ENCODE data around the gene UBL4B.
A peak's percentile ranks its signal among the peaks of the same experiment; 100 is the strongest.

Gene UBL4B

DNA sequence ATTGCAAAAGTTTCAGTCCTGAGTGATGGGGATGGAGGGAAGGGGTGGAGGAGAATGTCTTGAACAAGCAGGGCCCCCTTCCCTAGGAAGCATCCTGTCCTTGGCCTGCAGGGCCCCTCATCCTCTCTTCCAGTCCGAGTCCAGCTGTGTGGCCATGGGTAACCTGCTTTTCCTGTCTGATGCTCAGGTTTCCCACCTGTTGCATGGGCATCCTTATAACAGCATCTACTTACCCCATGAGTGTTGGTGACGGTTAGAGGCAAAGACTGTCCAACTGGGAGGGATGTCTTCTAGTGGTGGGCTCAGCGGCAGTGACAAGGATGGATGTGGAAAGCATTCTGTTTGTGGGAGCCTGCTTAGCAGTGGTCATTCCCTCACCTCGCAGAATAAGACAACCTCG is 1.9 kb downstream of the UBL4B start:
- TF ChIP-seq SP1 (IDR thresholded peaks at IDR 0.05): no peak
- no peak for TF ChIP-seq LEF1 (IDR thresholded peaks at IDR 0.05; ENCODE audit: borderline replicate concordance)
- TF ChIP-seq HDGF (IDR thresholded peaks at IDR 0.05; ENCODE audit: borderline replicate concordance): no peak
- TF ChIP-seq FOXA1 (IDR thresholded peaks at IDR 0.05): no peak
- no peak for TF ChIP-seq SUZ12 (IDR thresholded peaks at IDR 0.05)
- TF ChIP-seq TARDBP (IDR thresholded peaks at IDR 0.05): no peak
- POLR2A ChIA-PET: no interaction called here
- CTCF ChIA-PET: interaction anchor here (0.8 to 1.2 kb wide), 3 partner anchors 23 to 346 kb away, joined by 3 read pairs; no protein-coding TSS in a partner anchor
- DNase-seq (ENCODE audit: extremely low spot score): no peak

GRCh38 chr1:110114784-110115183 is 2.5 kb downstream of the UBL4B start:
- CTCF ChIA-PET: interaction anchor here (1.0 to 2.5 kb wide), 2 partner anchors 26 to 85 kb away, joined by 4 to 7 read pairs; no protein-coding TSS in a partner anchor
- DNase-seq (ENCODE audit: extremely low spot score): no peak
- POLR2A ChIA-PET: no interaction called here
- TF ChIP-seq BHLHE40 (IDR thresholded peaks at IDR 0.05; ENCODE audit: borderline replicate concordance) (no peak), L3MBTL2 (conservative IDR thresholded peaks at IDR 0.05) (no peak), ZNF384 (IDR thresholded peaks at IDR 0.05) (no peak), CTBP1 (IDR thresholded peaks at IDR 0.05; ENCODE audit: borderline replicate concordance) (no peak), NFRKB (IDR thresholded peaks at IDR 0.05) (no peak), FOXA1 (IDR thresholded peaks at IDR 0.05) (no peak), TARDBP (IDR thresholded peaks at IDR 0.05) (no peak), FOXM1 (IDR thresholded peaks at IDR 0.05; ENCODE audit: borderline replicate concordance) (no peak), SP1 (IDR thresholded peaks at IDR 0.05) (no peak), SUZ12 (IDR thresholded peaks at IDR 0.05) (no peak), HDGF (IDR thresholded peaks at IDR 0.05; ENCODE audit: borderline replicate concordance) (no peak), ARNT (IDR thresholded peaks at IDR 0.05) (no peak), FOXK2 (IDR thresholded peaks at IDR 0.05) (no peak), ELF4 (IDR thresholded peaks at IDR 0.05) (no peak), LEF1 (IDR thresholded peaks at IDR 0.05; ENCODE audit: borderline replicate concordance) (no peak), PKNOX1 (IDR thresholded peaks at IDR 0.05) (no peak)

GRCh38 chr1:110118636-110119396 is 6.6 kb downstream of the UBL4B start:
- CTCF ChIA-PET: interaction anchor here (0.9 kb wide), 1 partner anchor 65 kb away, joined by 3 read pairs; no protein-coding TSS in a partner anchor
- DNase-seq (ENCODE audit: extremely low spot score): no peak

DNA sequence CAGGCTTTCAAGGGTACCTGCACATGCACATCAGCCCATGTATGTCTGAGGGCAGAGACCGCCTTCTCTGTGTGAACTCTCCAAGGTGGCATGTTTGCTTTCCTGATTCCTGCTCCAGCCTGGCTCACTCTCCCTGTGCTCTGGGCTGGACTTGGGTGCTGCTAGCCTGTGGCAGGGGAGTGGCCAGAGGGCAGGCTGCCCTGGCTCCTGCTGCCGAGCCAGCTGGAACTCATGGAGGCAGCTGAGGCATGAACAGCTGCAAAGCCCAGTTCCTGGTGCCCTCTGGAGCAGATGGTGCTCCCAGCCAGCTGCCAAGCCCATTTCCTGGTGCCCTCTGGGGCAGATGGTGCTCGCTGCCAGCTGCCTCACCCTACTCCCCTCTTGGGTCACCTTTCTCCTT is 7.6 kb downstream of the UBL4B start:
- TF ChIP-seq HDGF (IDR thresholded peaks at IDR 0.05; ENCODE audit: borderline replicate concordance): no peak
- no peak for TF ChIP-seq L3MBTL2 (conservative IDR thresholded peaks at IDR 0.05)
- no peak for TF ChIP-seq TARDBP (IDR thresholded peaks at IDR 0.05)
- no peak for TF ChIP-seq ARNT (IDR thresholded peaks at IDR 0.05)
- no peak for TF ChIP-seq LEF1 (IDR thresholded peaks at IDR 0.05; ENCODE audit: borderline replicate concordance)
- TF ChIP-seq SP1 (IDR thresholded peaks at IDR 0.05): no peak
- no peak for TF ChIP-seq FOXK2 (IDR thresholded peaks at IDR 0.05)
- TF ChIP-seq SUZ12 (IDR thresholded peaks at IDR 0.05): no peak
- no peak for TF ChIP-seq FOXM1 (IDR thresholded peaks at IDR 0.05; ENCODE audit: borderline replicate concordance)
- no peak for TF ChIP-seq CTBP1 (IDR thresholded peaks at IDR 0.05; ENCODE audit: borderline replicate concordance)
- no peak for TF ChIP-seq BHLHE40 (IDR thresholded peaks at IDR 0.05; ENCODE audit: borderline replicate concordance)
- TF ChIP-seq PKNOX1 (IDR thresholded peaks at IDR 0.05): no peak
- TF ChIP-seq ELF4 (IDR thresholded peaks at IDR 0.05): no peak
- no peak for TF ChIP-seq FOXA1 (IDR thresholded peaks at IDR 0.05)
- TF ChIP-seq NFRKB (IDR thresholded peaks at IDR 0.05): no peak
- no peak for TF ChIP-seq ZNF384 (IDR thresholded peaks at IDR 0.05)
- CTCF ChIA-PET: interaction anchor here (1.0 kb wide), 1 partner anchor 32 kb away, joined by 3 read pairs; no protein-coding TSS in a partner anchor
- POLR2A ChIA-PET: no interaction called here
- DNase-seq (ENCODE audit: extremely low spot score): no peak

More at GRCh38 chr1:110118636-110119396, 6.6 kb downstream of the UBL4B start:
- no peak for TF ChIP-seq BHLHE40 (IDR thresholded peaks at IDR 0.05; ENCODE audit: borderline replicate concordance)
- no peak for TF ChIP-seq PKNOX1 (IDR thresholded peaks at IDR 0.05)
- no peak for TF ChIP-seq HDGF (IDR thresholded peaks at IDR 0.05; ENCODE audit: borderline replicate concordance)
- no peak for TF ChIP-seq FOXK2 (IDR thresholded peaks at IDR 0.05)
- no peak for TF ChIP-seq ELF4 (IDR thresholded peaks at IDR 0.05)
- no peak for TF ChIP-seq SUZ12 (IDR thresholded peaks at IDR 0.05)
- no peak for TF ChIP-seq ARNT (IDR thresholded peaks at IDR 0.05)
- no peak for TF ChIP-seq NFRKB (IDR thresholded peaks at IDR 0.05)
- TF ChIP-seq ZNF384 (IDR thresholded peaks at IDR 0.05): no peak
- TF ChIP-seq L3MBTL2 (conservative IDR thresholded peaks at IDR 0.05): no peak
- TF ChIP-seq LEF1 (IDR thresholded peaks at IDR 0.05; ENCODE audit: borderline replicate concordance): no peak
- TF ChIP-seq SP1 (IDR thresholded peaks at IDR 0.05): no peak
- TF ChIP-seq FOXM1 (IDR thresholded peaks at IDR 0.05; ENCODE audit: borderline replicate concordance): no peak
- TF ChIP-seq FOXA1 (IDR thresholded peaks at IDR 0.05): no peak
- TF ChIP-seq CTBP1 (IDR thresholded peaks at IDR 0.05; ENCODE audit: borderline replicate concordance): no peak
- POLR2A ChIA-PET: no interaction called here

DNA sequence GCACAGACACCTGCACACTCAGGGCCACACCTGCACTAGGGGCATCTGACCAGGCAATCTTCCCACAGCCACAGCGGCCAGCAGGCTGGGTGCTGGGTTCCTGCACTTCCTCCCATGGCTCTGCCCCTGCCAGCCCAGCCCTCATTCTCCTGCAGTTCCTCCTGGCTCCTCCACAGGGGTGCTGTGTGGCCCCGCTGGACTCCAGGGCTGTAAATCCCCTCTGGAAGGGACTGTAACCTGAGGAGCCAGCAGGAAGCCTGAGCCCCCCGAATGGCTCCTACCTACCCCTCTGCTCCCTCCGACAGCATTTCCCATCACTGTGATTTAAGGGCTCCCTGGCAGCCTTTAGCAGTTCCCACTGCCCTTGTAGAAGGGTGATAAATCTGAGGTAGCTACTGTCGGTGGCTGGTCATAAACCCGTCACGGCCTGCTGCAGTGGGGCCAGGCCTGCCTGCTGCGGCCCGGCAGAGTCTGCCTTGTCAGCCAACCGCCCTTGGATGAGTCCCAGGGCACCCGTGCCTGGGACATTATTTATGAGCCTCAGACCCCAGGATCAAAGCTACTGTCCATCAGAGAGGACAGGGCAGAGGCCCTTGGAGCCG is 8.8 kb downstream of the UBL4B start:
- ChIA-PET CTCF (no interaction called here), POLR2A (no interaction called here)
- TF ChIP-seq FOXA1 (IDR thresholded peaks at IDR 0.05) (no peak), PKNOX1 (IDR thresholded peaks at IDR 0.05) (peak; percentile 98), ARNT (IDR thresholded peaks at IDR 0.05) (no peak), TARDBP (IDR thresholded peaks at IDR 0.05) (no peak), CTBP1 (IDR thresholded peaks at IDR 0.05; ENCODE audit: borderline replicate concordance) (peak; percentile 45; the same call in 1 of the 2 replicates), NFRKB (IDR thresholded peaks at IDR 0.05) (no peak)
- DNase-seq (ENCODE audit: extremely low spot score): peak; percentile 58
